Cardiac muscle cell (in vitro differentiated cells and primary cell): ENCODE data around the gene TRMU. TPM values are rescaled to one million over a fixed set of nuclear protein-coding genes. Genes with fewer than 3 reads are reported as not detected.
"Not testable (repeated sequence)": the region's sequence is repeated elsewhere in the genome, so short reads cannot be mapped to it uniquely, and the experiment has no call there.

Experiments
- DNase-seq, 2 donors: peaks; one replicate each; pipeline versions ENCODE4 v3.0.0 to v3.0.0-alpha.2; 2010 to 2017; ENCODE audit warnings: low read depth in 1 of 2, low spot score in 1 of 2
- H3K27ac ChIP-seq: fragments of 200-600 bp; sonication (generic); 2 replicates; pipeline ENCODE4 v1.5.1; 2016
- H3K27me3 ChIP-seq: fragments of 200-600 bp; sonication (generic); 2 replicates; pipeline ENCODE4 v1.6.0; 2016; ENCODE audit warnings: control low read depth
- H3K36me3 ChIP-seq: fragments of 200-600 bp; sonication (generic); 2 replicates; pipeline ENCODE4 v1.5.1; 2016; ENCODE audit warnings: control low read depth
- H3K4me1 ChIP-seq: fragments of 200-600 bp; sonication (generic); 2 replicates; pipeline ENCODE4 v1.8.1; 2017; ENCODE audit warnings: low read depth, mild to moderate bottlenecking, mixed run types
- H3K4me3 ChIP-seq: fragments of 200-600 bp; sonication (generic); 2 replicates; pipeline ENCODE4 v1.5.1; 2016; ENCODE audit warnings: mild to moderate bottlenecking
- H3K9me3 ChIP-seq: fragments of 200-600 bp; sonication (generic); 2 replicates; pipeline ENCODE4 v1.5.1; 2017; ENCODE audit warnings: low read depth, mild to moderate bottlenecking, control low read depth
- CTCF ChIP-seq: IDR thresholded peaks from 2 replicates; pipeline ENCODE4 v1.5.1; 2012; ENCODE audit warnings: low read depth, mild to moderate bottlenecking, low read length
- polyA plus RNA-seq: library from polyadenylated mRNA; unstranded; fragments of >200 nt; fragmentation: Nextera tagmentation; extraction: Ambion mirVana; gene quantifications from 2 replicates; pipeline ENCODE4 v1.2.1, GENCODE V29; 2016
- total RNA-seq: library from RNA; depleted of rRNA; stranded (reverse); fragments of >200 nt; gene quantifications from 2 replicates; pipeline ENCODE4 v1.2.3, GENCODE V29; 2016

TRMU gene
- total and polyA plus RNA-seq, 2 experiments from 2014 or later, result 127 to 130 TPM

GRCh38 chr22:46391486-46392136, 56.1 kb downstream of the TRMU start:
- H3K9me3 ChIP-seq, result no peaks in the 10 kb centered on the region
- no peak overlapping the region for H3K27ac ChIP-seq
- no peak for TF ChIP-seq CTCF
- H3K27me3 ChIP-seq, result no peaks in the 10 kb centered on the region
- no peak for DNase-seq
- H3K4me3 ChIP-seq, result no peak overlapping the region
- no peaks in the 10 kb centered on the region for H3K4me1 ChIP-seq
- H3K36me3 ChIP-seq, result peaks cover 5% of the 10 kb centered on the region

GRCh38 chr22:46392137-46392844, 56.8 kb downstream of the TRMU start:
- TF ChIP-seq CTCF, result no peak
- Histone ChIP-seq H3K9me3 (no peaks in the 10 kb centered on the region), H3K4me1 (no peaks in the 10 kb centered on the region), H3K27me3 (no peaks in the 10 kb centered on the region), H3K4me3 (no peak overlapping the region), H3K36me3 (peaks cover 5% of the 10 kb centered on the region), H3K27ac (no peak overlapping the region)
- DNase-seq, result no peak

- TF ChIP-seq CTCF, result no peak
- no peaks in the 10 kb centered on the region for H3K4me1 ChIP-seq
- H3K36me3 ChIP-seq, result peaks cover 4% of the 10 kb centered on the region
- H3K27me3 ChIP-seq, result no peaks in the 10 kb centered on the region
- no peak for DNase-seq
- no peak overlapping the region for H3K4me3 ChIP-seq
- H3K9me3 ChIP-seq, result no peaks in the 10 kb centered on the region
- H3K27ac ChIP-seq, result no peak overlapping the region
These were observed 58.4 kb downstream of the TRMU start for GRCh38 chr22:46393873-46394272.

GRCh38 chr22:46394622-46395021, 59.1 kb downstream of the TRMU start:
- Histone ChIP-seq H3K9me3 (no peaks in the 10 kb centered on the region), H3K27me3 (no peaks in the 10 kb centered on the region), H3K4me3 (no peak overlapping the region), H3K4me1 (no peaks in the 10 kb centered on the region), H3K36me3 (peaks cover 3% of the 10 kb centered on the region), H3K27ac (no peak overlapping the region)
- TF ChIP-seq CTCF, result no peak
- DNase-seq, result no peak

- no peak for DNase-seq
- TF ChIP-seq CTCF, result no peak
- Histone ChIP-seq H3K9me3 (no peaks in the 10 kb centered on the region), H3K27me3 (no peaks in the 10 kb centered on the region), H3K27ac (no peak overlapping the region), H3K4me3 (no peak overlapping the region), H3K4me1 (no peaks in the 10 kb centered on the region), H3K36me3 (peaks cover 3% of the 10 kb centered on the region)
These were observed 59.6 kb downstream of the TRMU start for GRCh38 chr22:46395145-46395544.

GRCh38 chr22:46397049-46397448, 61.5 kb downstream of the TRMU start:
- H3K27me3 ChIP-seq, H3K4me3 ChIP-seq, H3K36me3 ChIP-seq, H3K9me3 ChIP-seq, DNase-seq, H3K27ac ChIP-seq, H3K4me1 ChIP-seq: not testable (repeated sequence)
